ENCODE data around the gene KHSRP. TPM values are rescaled to one million over a fixed set of nuclear protein-coding genes. Genes with fewer than 3 reads are reported as not detected.

Gene KHSRP
- total RNA-seq, 4 donors from 2014 or later = 92.9 to 141 (median 118) TPM

- H3K4me1 ChIP-seq = peaks cover 0 to 6% of the 10 kb centered on the region in 2 donors
- H3K4me3 ChIP-seq (replicated peaks in 1 of 3) = no peak overlapping the region
- H3K27me3 ChIP-seq = peaks cover under 1% of the 10 kb centered on the region
- intact Hi-C loops (cut with DNase I) = no loop called here
- no peaks in the 10 kb centered on the region for H3K9me3 ChIP-seq
- WGBS, 2 donors = 71 to 79% methylated on average over 8 of the region's 8 CpGs
- DNase-seq = no peak
- TF ChIP-seq, protein P1, sequence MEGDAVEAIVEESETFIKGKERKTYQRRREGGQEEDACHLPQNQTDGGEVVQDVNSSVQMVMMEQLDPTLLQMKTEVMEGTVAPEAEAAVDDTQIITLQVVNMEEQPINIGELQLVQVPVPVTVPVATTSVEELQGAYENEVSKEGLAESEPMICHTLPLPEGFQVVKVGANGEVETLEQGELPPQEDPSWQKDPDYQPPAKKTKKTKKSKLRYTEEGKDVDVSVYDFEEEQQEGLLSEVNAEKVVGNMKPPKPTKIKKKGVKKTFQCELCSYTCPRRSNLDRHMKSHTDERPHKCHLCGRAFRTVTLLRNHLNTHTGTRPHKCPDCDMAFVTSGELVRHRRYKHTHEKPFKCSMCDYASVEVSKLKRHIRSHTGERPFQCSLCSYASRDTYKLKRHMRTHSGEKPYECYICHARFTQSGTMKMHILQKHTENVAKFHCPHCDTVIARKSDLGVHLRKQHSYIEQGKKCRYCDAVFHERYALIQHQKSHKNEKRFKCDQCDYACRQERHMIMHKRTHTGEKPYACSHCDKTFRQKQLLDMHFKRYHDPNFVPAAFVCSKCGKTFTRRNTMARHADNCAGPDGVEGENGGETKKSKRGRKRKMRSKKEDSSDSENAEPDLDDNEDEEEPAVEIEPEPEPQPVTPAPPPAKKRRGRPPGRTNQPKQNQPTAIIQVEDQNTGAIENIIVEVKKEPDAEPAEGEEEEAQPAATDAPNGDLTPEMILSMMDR (IDR thresholded peaks at IDR 0.05) = no peak
- no peak for TF ChIP-seq POLR2A (IDR thresholded peaks at IDR 0.05)
- peaks cover 0 to 5% of the 10 kb centered on the region in 2 donors for H3K36me3 ChIP-seq
- no peak overlapping the region for H3K27ac ChIP-seq
Measured at GRCh38 chr19:6470173-6470572, 45.6 kb upstream of the KHSRP start.

DNA sequence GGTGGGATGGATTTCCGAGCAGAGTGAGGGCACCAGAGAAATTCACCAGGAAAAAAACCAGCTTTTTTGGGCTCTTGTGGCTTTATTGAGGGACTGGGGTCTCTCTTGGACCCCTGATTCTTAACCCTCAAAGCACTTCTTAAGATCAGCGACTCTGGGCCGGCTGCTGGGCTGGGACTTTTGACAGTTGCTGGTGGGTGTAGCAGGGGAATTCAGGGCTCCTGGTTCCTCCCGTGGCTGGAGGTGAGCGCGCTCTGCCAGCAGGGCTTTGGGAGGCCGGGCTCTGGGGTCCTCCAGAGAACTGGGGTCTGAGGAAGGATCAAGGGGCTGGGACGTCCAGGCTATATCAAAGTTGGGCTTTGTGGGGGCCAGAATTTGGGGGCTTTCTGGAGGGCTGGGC lies 42.8 kb upstream of the KHSRP start:
- intact Hi-C loops (cut with DNase I) = no loop called here
- no peak for DNase-seq
- Histone ChIP-seq H3K27ac (no peak overlapping the region), H3K27me3 (no peaks in the 10 kb centered on the region), H3K36me3 (peaks cover 0 to 5% of the 10 kb centered on the region in 2 donors), H3K4me1 (peaks cover 0 to 13% of the 10 kb centered on the region in 2 donors), H3K9me3 (no peaks in the 10 kb centered on the region), H3K4me3 (replicated peaks in 1 of 3) (no peak overlapping the region)
- TF ChIP-seq, protein P1 (IDR thresholded peaks at IDR 0.05) = no peak
- no peak for TF ChIP-seq POLR2A (IDR thresholded peaks at IDR 0.05)
- WGBS, 2 donors = 73 to 90% methylated on average over 2 to 8 of the region's 8 CpGs

GRCh38 chr19:6466526-6467248 lies 42.1 kb upstream of the KHSRP start:
- no peak for DNase-seq
- no peaks in the 10 kb centered on the region for H3K27me3 ChIP-seq
- intact Hi-C loops (cut with DNase I) = no loop called here
- no peak overlapping the region for H3K27ac ChIP-seq
- peaks cover 0 to 13% of the 10 kb centered on the region in 2 donors for H3K4me1 ChIP-seq
- TF ChIP-seq, protein P1 (IDR thresholded peaks at IDR 0.05) = no peak
- no peak for TF ChIP-seq POLR2A (IDR thresholded peaks at IDR 0.05)
- whole genome bisulfite sequencing, 2 donors = 85 to 96% methylated on average over 7 to 21 of the region's 21 CpGs
- H3K36me3 ChIP-seq = peaks cover 0 to 5% of the 10 kb centered on the region in 2 donors
- H3K4me3 ChIP-seq (replicated peaks in 1 of 3) = no peak overlapping the region
- H3K9me3 ChIP-seq = no peaks in the 10 kb centered on the region

DNA sequence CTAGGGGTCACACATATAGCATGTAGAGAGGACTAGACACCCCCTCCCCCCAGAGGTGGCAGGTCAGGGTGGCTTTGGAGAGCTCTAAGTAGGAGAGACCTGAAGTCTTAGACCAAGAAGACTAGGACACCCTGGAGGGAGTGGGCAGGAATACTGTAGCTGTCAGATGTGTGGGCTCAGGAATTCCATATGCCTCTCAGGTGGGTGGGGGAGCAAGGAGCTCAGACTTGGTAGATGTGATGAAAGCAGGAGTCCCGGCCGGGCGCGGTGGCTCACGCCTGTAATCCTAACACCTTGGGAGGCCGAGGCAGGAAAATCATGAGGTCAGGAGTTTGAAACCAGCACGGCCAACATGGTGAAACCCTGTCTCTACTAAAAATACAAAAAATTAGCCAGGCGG lies 41.1 kb upstream of the KHSRP start:
- no peaks in the 10 kb centered on the region for H3K27me3 ChIP-seq
- 94 to 98% methylated on average over 7 to 8 of the region's 8 CpGs for WGBS, 2 donors
- H3K27ac ChIP-seq = no peak overlapping the region
- H3K9me3 ChIP-seq = no peaks in the 10 kb centered on the region
- no peak for DNase-seq
- intact Hi-C loops (cut with DNase I) = no loop called here
- no peak overlapping the region for H3K4me3 ChIP-seq (replicated peaks in 1 of 3)
- H3K36me3 ChIP-seq = peaks cover 0 to 5% of the 10 kb centered on the region in 2 donors
- no peak for TF ChIP-seq POLR2A (IDR thresholded peaks at IDR 0.05)
- TF ChIP-seq, protein P1 (IDR thresholded peaks at IDR 0.05) = no peak
- peaks cover 0 to 13% of the 10 kb centered on the region in 2 donors for H3K4me1 ChIP-seq

DNA sequence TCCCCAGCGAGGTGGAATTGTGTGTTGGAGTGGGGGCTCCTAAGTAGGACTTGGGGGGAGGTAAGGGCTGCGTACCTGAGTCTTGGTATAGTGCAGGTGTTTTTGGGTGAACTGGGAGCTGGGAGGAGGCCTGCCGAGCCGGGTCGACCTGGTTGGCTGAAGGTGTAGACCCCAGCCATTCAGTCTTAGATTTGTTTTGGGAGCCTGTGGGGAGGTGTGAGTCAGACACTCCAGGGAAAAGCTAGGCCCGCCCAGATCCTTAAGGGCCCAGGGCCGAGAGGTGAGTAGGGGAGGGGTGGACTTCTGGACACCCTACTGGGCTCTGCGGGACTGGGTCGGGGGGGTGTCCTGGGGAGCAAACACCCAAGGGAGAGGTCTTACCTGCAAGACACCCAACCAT lies 40.4 kb upstream of the KHSRP start:
- intact Hi-C loops (cut with DNase I) = no loop called here
- peak overlapping the region; percentile 43 to 72 (median 46) for H3K4me3 ChIP-seq (replicated peaks in 1 of 3)
- peak overlapping the region in 1 of 3 donors; percentile 16 for H3K27ac ChIP-seq
- H3K27me3 ChIP-seq = no peaks in the 10 kb centered on the region
- no peaks in the 10 kb centered on the region for H3K9me3 ChIP-seq
- TF ChIP-seq, protein P1 (IDR thresholded peaks at IDR 0.05) = no peak
- no peak for TF ChIP-seq POLR2A (IDR thresholded peaks at IDR 0.05)
- peak; percentile 24 to 29 for DNase-seq
- 17 to 23% methylated on average over 9 of the region's 9 CpGs for whole genome bisulfite sequencing, 2 donors
- peaks cover 0 to 13% of the 10 kb centered on the region in 2 donors for H3K4me1 ChIP-seq
- H3K36me3 ChIP-seq = peaks cover 0 to 5% of the 10 kb centered on the region in 2 donors

Data from thyroid gland (tissue), 4 donors.